K562 (cell line): ENCODE results near the gene SUSD3. TPM values are rescaled to one million over a fixed set of nuclear protein-coding genes. Genes with fewer than 3 reads are reported as not detected.

ENCODE experiments used
- CBX5 ChIP-seq: IDR thresholded peaks from 2 replicates; pipeline ENCODE4 v1.6.1; 2014; ENCODE audit warnings: low read depth, borderline replicate concordance
- COPS2 ChIP-seq: fragments of 450-650 bp; conservative IDR thresholded peaks from 2 replicates; pipeline ENCODE4 v1.6.1; 2016; ENCODE audit warnings: mild to moderate bottlenecking, moderate library complexity
- E2F5 ChIP-seq: sonication (generic); formaldehyde crosslinking; IDR thresholded peaks from 2 replicates; pipeline ENCODE4 v1.8.0; 2022; ENCODE audit warnings: mild to moderate bottlenecking, missing genetic modification reagents
- GMEB1 ChIP-seq: fragments of 250-450 bp; sonication (Bioruptor Pico); IDR thresholded peaks from 2 replicates; pipeline ENCODE4 v1.4.0; 2020; ENCODE audit warnings: mild to moderate bottlenecking
- JUND ChIP-seq, 2 experiments: IDR thresholded peaks; 2 replicates in 1 of 2; 3 replicates in 1 of 2; pipeline ENCODE4 v1.6.1; 2011; ENCODE audit warnings: borderline replicate concordance in 2 of 2, low read depth in 2 of 2, low read length in 2 of 2, improper control_type of control experiment in 1 of 2, missing biosample characterization in 1 of 2, missing genetic modification characterization in 1 of 2, missing genetic modification reagents in 1 of 2
- RAD21 ChIP-seq, 2 experiments: fragments of 250-450 bp in 1 of 2; fragments of 450-650 bp in 1 of 2; sonication (Bioruptor Pico) in 1 of 2; formaldehyde crosslinking in 1 of 2; IDR thresholded peaks in 1 of 2; conservative IDR thresholded peaks in 1 of 2; 2 replicates each; pipeline versions ENCODE4 v1.4.0 to v1.8.0; 2020 to 2022; ENCODE audit warnings: mild to moderate bottlenecking in 2 of 2, moderate library complexity in 1 of 2
- SP1 ChIP-seq: sonication (generic); formaldehyde crosslinking; IDR thresholded peaks from 2 replicates; pipeline ENCODE4 v1.8.1; 2022; ENCODE audit warnings: mild to moderate bottlenecking, missing genetic modification reagents
- ZBTB49 ChIP-seq: sonication (generic); formaldehyde crosslinking; IDR thresholded peaks from 2 replicates; pipeline ENCODE4 v1.8.0; 2022; ENCODE audit warnings: missing genetic modification reagents, mild to moderate bottlenecking, borderline replicate concordance
- polyA plus RNA-seq, 8 experiments: library from polyadenylated mRNA; depleted of rRNA in 4 of 8; stranded (reverse) in 5 of 8; unstranded in 3 of 8; fragments of >200 nt; fragmentation: Nextera tagmentation in 2 of 8; fragmentation: Illumina TruSeq in 1 of 8; extraction: Ambion mirVana in 2 of 8; extraction: Trizol in 1 of 8; gene quantifications; 2 replicates each; pipeline versions ENCODE4 v1.2.1 to v1.2.3, GENCODE V29; 2011 to 2014; ENCODE audit warnings: inconsistent platforms in 1 of 8, missing spikeins in 1 of 8
- total RNA-seq, 7 experiments: library from RNA; depleted of rRNA in 6 of 7; stranded (reverse); fragments of >200 nt in 6 of 7; fragmentation: Illumina TruSeq in 2 of 7; extraction: Trizol in 2 of 7; gene quantifications; 2 replicates each; pipeline versions ENCODE4 v1.2.1 to v1.2.3, GENCODE V29; 2011 to 2021; ENCODE audit warnings: low replicate concordance in 1 of 7
- TF ChIP-seq, protein P1 (sequence below): sonication (generic); formaldehyde crosslinking; IDR thresholded peaks from 2 replicates; pipeline ENCODE4 v1.5.0; 2020; ENCODE audit warnings: missing genetic modification reagents
- TF ChIP-seq, protein P2 (sequence below), 2 experiments: fragments of 450-650 bp; formaldehyde crosslinking in 1 of 2; IDR thresholded peaks; 2 replicates each; pipeline versions ENCODE4 v1.4.0 to v1.6.1; 2014 to 2020; ENCODE audit warnings: mild to moderate bottlenecking in 2 of 2, borderline replicate concordance in 1 of 2, low read depth in 1 of 2

Gene SUSD3
- total and polyA plus RNA-seq, 9 of the 15 experiments (the other 6 are each of a cell fraction or from before 2014, with no cell fraction given), result 1.3 to 21.7 (median 11.4) TPM

GRCh38 chr9:93041108-93041802 is 17.2 kb upstream of the SUSD3 start (continued):
- TF ChIP-seq, protein P1, sequence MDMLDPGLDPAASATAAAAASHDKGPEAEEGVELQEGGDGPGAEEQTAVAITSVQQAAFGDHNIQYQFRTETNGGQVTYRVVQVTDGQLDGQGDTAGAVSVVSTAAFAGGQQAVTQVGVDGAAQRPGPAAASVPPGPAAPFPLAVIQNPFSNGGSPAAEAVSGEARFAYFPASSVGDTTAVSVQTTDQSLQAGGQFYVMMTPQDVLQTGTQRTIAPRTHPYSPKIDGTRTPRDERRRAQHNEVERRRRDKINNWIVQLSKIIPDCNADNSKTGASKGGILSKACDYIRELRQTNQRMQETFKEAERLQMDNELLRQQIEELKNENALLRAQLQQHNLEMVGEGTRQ (CRISPR knock-in tag), result peak; percentile 91
- TF ChIP-seq SP1 (CRISPR knock-in tag) (no peak), ZBTB49 (CRISPR knock-in tag) (no peak), RAD21 (CRISPR knock-in tag; conservative IDR thresholded peaks at IDR 0.05 in 1 of 2, IDR thresholded peaks at IDR 0.05 in 1 of 2) (no peak), E2F5 (CRISPR knock-in tag) (no peak), GMEB1 (CRISPR knock-in tag) (no peak), CBX5 (0 out of 2 replicates have a peak, but pooled peaks have one; percentile 27), JUND (IDR thresholded peaks at IDR 0.05; ENCODE audit: borderline replicate concordance, low read depth, low read length) (no peak), JUND (tag; IDR thresholded peaks at IDR 0.05; ENCODE audit: borderline replicate concordance, low read depth, low read length) (no peak), COPS2 (no peak)
- TF ChIP-seq, protein P2, sequence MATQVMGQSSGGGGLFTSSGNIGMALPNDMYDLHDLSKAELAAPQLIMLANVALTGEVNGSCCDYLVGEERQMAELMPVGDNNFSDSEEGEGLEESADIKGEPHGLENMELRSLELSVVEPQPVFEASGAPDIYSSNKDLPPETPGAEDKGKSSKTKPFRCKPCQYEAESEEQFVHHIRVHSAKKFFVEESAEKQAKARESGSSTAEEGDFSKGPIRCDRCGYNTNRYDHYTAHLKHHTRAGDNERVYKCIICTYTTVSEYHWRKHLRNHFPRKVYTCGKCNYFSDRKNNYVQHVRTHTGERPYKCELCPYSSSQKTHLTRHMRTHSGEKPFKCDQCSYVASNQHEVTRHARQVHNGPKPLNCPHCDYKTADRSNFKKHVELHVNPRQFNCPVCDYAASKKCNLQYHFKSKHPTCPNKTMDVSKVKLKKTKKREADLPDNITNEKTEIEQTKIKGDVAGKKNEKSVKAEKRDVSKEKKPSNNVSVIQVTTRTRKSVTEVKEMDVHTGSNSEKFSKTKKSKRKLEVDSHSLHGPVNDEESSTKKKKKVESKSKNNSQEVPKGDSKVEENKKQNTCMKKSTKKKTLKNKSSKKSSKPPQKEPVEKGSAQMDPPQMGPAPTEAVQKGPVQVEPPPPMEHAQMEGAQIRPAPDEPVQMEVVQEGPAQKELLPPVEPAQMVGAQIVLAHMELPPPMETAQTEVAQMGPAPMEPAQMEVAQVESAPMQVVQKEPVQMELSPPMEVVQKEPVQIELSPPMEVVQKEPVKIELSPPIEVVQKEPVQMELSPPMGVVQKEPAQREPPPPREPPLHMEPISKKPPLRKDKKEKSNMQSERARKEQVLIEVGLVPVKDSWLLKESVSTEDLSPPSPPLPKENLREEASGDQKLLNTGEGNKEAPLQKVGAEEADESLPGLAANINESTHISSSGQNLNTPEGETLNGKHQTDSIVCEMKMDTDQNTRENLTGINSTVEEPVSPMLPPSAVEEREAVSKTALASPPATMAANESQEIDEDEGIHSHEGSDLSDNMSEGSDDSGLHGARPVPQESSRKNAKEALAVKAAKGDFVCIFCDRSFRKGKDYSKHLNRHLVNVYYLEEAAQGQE (IDR thresholded peaks at IDR 0.05; ENCODE audit: borderline replicate concordance), result peak; percentile 11; the same call in 1 of the 2 replicates
- TF ChIP-seq, protein P2 (CRISPR knock-in tag; IDR thresholded peaks at IDR 0.05; ENCODE audit: low read depth), result no peak
